Fibroblast of villous mesenchyme (primary cell): ENCODE measurements around the gene ATG14. TPM values are rescaled to one million over a fixed set of nuclear protein-coding genes. Genes with fewer than 3 reads are reported as not detected.

ENCODE experiments used
- DNase-seq: peaks from one replicate; pipeline ENCODE4 v3.0.0-alpha.2; 2010; ENCODE audit warnings: low read depth
- H3K4me3 ChIP-seq: 2 replicates; pipeline ENCODE4 v1.5.1; 2011; ENCODE audit warnings: low read depth, mild to moderate bottlenecking, low read length
- total RNA-seq: library from RNA; depleted of rRNA; stranded (reverse); fragments of >200 nt; gene quantifications from 2 replicates; pipeline ENCODE4 v1.2.3, GENCODE V29; 2012
- TF ChIP-seq, protein P1 (sequence below): IDR thresholded peaks from 2 replicates; pipeline ENCODE4 v1.5.1; 2012; ENCODE audit warnings: low read depth, mild to moderate bottlenecking, low read length; ENCODE audit not compliant: insufficient read depth

The ATG14 gene
- total RNA-seq, 1 donor, result 14.7 TPM

DNA sequence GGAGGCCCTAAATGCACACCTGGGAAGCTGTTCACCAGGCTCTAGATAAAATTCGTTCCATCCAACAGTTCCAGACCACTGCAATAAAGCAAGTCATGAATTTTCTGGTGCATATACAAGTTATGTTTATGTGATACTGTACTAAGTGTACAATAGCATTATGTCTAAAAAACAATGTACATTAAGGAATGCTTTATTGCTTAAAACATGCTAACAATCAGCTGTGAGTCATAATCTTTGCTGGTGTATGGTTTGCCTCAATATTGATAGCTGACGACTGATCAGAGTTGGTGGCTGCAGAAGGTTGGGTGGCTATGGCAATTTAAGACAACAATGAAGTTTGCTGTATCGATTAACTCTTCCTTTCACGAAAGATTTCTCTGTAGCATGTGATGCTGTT lies 52.3 kb downstream of the ATG14 start:
- no peak overlapping the region for H3K4me3 ChIP-seq
- TF ChIP-seq, protein P1, sequence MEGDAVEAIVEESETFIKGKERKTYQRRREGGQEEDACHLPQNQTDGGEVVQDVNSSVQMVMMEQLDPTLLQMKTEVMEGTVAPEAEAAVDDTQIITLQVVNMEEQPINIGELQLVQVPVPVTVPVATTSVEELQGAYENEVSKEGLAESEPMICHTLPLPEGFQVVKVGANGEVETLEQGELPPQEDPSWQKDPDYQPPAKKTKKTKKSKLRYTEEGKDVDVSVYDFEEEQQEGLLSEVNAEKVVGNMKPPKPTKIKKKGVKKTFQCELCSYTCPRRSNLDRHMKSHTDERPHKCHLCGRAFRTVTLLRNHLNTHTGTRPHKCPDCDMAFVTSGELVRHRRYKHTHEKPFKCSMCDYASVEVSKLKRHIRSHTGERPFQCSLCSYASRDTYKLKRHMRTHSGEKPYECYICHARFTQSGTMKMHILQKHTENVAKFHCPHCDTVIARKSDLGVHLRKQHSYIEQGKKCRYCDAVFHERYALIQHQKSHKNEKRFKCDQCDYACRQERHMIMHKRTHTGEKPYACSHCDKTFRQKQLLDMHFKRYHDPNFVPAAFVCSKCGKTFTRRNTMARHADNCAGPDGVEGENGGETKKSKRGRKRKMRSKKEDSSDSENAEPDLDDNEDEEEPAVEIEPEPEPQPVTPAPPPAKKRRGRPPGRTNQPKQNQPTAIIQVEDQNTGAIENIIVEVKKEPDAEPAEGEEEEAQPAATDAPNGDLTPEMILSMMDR, result no peak
- DNase-seq, result no peak

DNA sequence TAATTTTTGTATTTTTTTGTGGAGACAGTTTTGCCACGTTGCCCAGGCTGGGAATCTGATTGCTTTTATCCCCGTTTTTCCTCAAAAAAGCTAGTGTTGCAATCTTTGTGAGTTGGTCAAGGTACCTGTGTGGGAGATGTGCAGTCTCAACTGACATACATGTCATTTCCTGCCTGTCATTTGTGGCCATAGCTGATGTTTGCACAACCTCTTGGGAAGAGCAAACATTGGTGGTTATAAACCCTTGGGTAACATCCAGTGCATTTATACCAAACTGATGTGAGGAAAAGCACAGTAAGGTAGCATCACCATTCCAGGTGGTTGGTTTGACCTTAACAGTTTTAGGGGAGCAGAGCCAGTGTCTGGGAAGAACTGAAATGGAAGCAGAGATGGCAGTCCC lies 54.7 kb downstream of the ATG14 start:
- TF ChIP-seq, protein P1, result no peak
- no peak for DNase-seq
- H3K4me3 ChIP-seq, result no peak overlapping the region

DNA sequence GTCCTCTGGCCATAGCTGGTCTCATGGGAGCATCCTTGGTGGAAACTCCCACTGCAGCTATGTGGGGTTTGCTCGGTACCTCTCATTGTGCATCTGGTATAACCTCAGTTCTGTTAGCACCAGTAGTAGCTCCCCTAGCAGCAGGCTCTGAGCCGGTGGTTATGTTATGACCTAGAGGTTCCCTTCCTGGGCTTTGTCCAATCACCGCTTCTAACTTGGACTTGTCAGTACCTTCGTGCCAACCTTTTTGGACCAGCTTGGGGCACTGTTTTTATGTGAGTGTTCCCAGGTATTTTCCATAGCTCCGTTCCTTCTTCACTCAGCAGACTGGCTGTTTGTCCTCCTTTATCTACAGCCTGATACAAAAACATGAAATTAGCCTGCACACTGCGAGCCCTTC lies 55.7 kb downstream of the ATG14 start:
- DNase-seq, result no peak
- TF ChIP-seq, protein P1, result no peak
- no peak overlapping the region for H3K4me3 ChIP-seq

DNA sequence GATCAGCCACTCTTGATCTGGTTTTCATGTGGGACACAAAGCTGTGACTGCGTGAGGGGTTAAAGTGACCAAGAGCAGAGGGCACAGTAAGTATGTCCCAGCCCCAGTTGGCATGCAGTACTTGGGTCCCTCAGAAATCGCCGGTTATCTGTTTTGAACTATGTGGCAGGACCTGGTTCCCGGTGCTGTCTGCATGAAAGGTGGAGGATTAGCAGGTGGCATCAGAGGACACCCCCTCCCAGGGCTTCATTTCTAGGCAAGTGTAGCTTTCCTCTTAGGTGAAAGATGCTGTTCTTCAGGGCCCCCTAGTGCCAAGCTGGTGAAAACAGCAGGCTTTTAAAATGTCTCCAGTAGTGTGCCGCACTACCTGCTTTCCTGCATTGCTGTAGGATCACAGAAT lies 57.1 kb downstream of the ATG14 start:
- TF ChIP-seq, protein P1, result peak; percentile 77
- H3K4me3 ChIP-seq, result no peak overlapping the region
- DNase-seq, result peak; percentile 67

DNA sequence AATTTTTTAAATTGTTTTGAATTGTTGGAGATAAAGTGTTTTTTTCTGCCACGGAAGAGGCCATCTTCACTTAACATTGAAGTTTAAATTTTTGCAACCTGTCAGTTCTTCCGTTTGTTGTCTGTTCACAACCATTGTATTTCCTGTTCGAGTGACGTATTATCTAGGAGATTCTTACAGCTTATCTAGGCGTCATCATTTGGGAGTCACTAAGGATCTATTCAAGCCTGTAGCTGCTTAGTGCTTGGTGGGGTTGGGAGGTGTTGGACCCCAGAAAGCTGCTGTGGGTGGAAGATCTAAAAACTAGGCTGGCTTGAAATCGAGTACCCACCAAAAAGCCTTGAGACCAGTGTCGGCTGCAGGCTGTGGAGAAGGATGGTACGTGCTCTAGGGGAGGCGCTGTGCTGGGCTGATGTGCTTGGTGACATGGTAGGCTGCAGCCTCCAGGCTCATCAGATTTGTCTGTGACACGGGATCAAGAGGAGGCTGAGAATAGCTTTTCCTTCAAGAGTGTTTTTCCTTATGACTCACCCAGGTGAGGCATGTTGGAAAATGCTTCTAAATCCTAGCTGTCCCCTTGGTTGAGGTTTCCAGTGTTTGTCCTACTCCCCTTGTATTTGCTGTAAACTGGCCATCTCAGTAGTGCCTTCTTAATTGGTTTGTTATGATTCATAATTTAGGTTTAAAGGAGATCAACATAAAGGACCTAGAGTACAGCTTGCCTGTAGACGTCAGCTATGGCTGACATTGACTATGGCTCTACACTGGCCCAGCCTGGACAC lies 57.8 kb downstream of the ATG14 start:
- TF ChIP-seq, protein P1, result no peak
- H3K4me3 ChIP-seq, result no peak overlapping the region
- DNase-seq, result no peak

DNA sequence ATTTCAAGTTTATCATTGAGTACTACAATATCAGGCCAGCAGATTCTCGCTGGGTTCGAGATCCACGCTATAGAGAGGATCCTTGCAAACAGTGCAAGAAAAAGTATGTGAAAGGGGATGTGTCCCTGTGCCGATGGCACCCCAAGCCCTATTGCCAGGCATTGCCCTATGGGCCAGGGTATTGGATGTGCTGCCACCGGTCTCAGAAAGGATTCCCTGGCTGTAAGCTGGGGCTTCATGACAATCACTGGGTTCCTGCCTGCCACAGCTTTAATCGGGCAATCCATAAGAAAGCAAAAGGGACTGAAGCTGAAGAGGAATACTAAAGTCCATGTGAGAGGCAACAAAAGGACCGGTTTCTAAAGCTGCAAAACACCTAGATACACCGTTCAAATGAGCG lies 59.4 kb downstream of the ATG14 start:
- DNase-seq, result no peak
- TF ChIP-seq, protein P1, result no peak
- H3K4me3 ChIP-seq, result no peak overlapping the region

DNA sequence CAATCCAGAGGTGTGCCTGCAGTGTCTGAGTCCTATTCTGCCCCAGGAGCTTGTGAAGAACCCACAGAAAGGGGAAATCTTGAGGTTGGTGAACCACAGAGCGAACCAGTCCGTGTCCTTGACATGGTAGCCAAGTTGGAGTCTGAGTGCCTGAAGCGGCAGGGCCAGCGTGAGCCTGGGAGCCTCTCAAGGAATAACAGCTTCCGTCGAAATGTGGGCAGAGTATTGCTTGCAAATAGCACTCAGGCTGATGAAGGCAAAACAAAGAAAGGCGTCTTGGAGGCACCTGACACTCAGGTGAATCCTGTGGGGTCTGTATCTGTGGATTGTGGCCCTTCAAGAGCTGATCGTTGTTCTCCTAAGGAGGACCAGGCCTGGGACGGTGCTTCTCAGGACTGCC lies 60.5 kb downstream of the ATG14 start:
- TF ChIP-seq, protein P1, result no peak
- DNase-seq, result no peak
- no peak overlapping the region for H3K4me3 ChIP-seq
